GM23338 (cell line): ENCODE measurements around the gene KCNJ4. TPM values are rescaled to one million over a fixed set of nuclear protein-coding genes. Genes with fewer than 3 reads are reported as not detected.

ENCODE experiments used
- ATAC-seq: fragments of 200-7000 bp; cut with Tn5 transposase; 3 replicates; pipeline ENCODE4 v1.9.1; 2020
- DNase-seq: peaks from one replicate; pipeline ENCODE4 v3.0.0-alpha.2; 2015; ENCODE audit warnings: low spot score
- H2AFZ ChIP-seq: fragments of 200-600 bp; sonication (generic); 2 replicates; pipeline ENCODE4 v1.8.0; 2016; ENCODE audit warnings: antibody characterized with exemption, mild to moderate bottlenecking, moderate library complexity
- H3F3A ChIP-seq: fragments of 200-600 bp; sonication (generic); replicated peaks from 2 replicates; pipeline ENCODE4 v1.8.0; 2017; ENCODE audit warnings: antibody characterized with exemption, mixed run types, low read depth
- H3K27ac ChIP-seq: fragments of 200-600 bp; sonication (generic); 2 replicates; pipeline ENCODE4 v1.6.1; 2016; ENCODE audit warnings: low read depth
- H3K27me3 ChIP-seq: fragments of 200-600 bp; sonication (generic); 2 replicates; pipeline ENCODE4 v1.8.0; 2016; ENCODE audit warnings: mild to moderate bottlenecking, mixed run types, moderate library complexity; ENCODE audit not compliant: insufficient read depth
- H3K36me3 ChIP-seq: fragments of 200-600 bp; sonication (generic); 2 replicates; pipeline ENCODE4 v1.8.0; 2016; ENCODE audit warnings: mild to moderate bottlenecking; ENCODE audit not compliant: insufficient read depth
- H3K4me1 ChIP-seq: fragments of 200-600 bp; sonication (generic); 2 replicates; pipeline ENCODE4 v1.8.0; 2016; ENCODE audit warnings: mild to moderate bottlenecking, moderate library complexity; ENCODE audit not compliant: insufficient read depth
- H3K4me2 ChIP-seq: fragments of 200-600 bp; sonication (generic); 2 replicates; pipeline ENCODE4 v1.7.1; 2017; ENCODE audit warnings: mixed run types
- H3K4me3 ChIP-seq: fragments of 200-600 bp; sonication (generic); 2 replicates; pipeline ENCODE4 v1.6.1; 2016; ENCODE audit warnings: mixed run types
- H3K79me2 ChIP-seq: fragments of 200-600 bp; sonication (generic); replicated peaks from 2 replicates; pipeline ENCODE4 v1.8.0; 2017; ENCODE audit warnings: mild to moderate bottlenecking; ENCODE audit not compliant: insufficient read depth
- H3K9me2 ChIP-seq: fragments of 200-600 bp; sonication (generic); 2 replicates; pipeline ENCODE4 v1.8.0; 2017; ENCODE audit not compliant: insufficient read depth
- H4K20me1 ChIP-seq: fragments of 200-600 bp; sonication (generic); replicated peaks from 2 replicates; pipeline ENCODE4 v1.8.0; 2017; ENCODE audit warnings: mild to moderate bottlenecking; ENCODE audit not compliant: insufficient read depth
- H3K27ac Mint-ChIP-seq: 2 replicates; pipeline ENCODE4 v1.8.0; 2020; ENCODE audit warnings: inconsistent platforms, mild to moderate bottlenecking, moderate library complexity, mixed read lengths
- H3K27me3 Mint-ChIP-seq: 3 replicates; pipeline ENCODE4 v1.8.0; 2022; ENCODE audit warnings: low read depth, mild to moderate bottlenecking, moderate library complexity, mixed read lengths, inconsistent platforms; ENCODE audit not compliant: insufficient read depth, poor library complexity
- H3K36me3 Mint-ChIP-seq: 3 replicates; pipeline ENCODE4 v1.8.0; 2021; ENCODE audit warnings: low read depth, mild to moderate bottlenecking, inconsistent platforms, moderate library complexity, mixed read lengths
- H3K4me1 Mint-ChIP-seq: 3 replicates; pipeline ENCODE4 v1.8.0; 2020; ENCODE audit warnings: mild to moderate bottlenecking, inconsistent platforms, mixed read lengths
- H3K4me3 Mint-ChIP-seq: 3 replicates; pipeline ENCODE4 v1.8.0; 2021; ENCODE audit warnings: moderate library complexity, mild to moderate bottlenecking, inconsistent platforms, mixed read lengths
- H3K9me3 Mint-ChIP-seq: 3 replicates; pipeline ENCODE4 v1.8.0; 2020; ENCODE audit warnings: moderate library complexity, mild to moderate bottlenecking, inconsistent platforms, mixed read lengths
- CREB1 ChIP-seq: fragments of 250-450 bp; sonication (Bioruptor Pico); IDR thresholded peaks from 2 replicates; pipeline ENCODE4 v1.5.0; 2020; ENCODE audit warnings: low read depth, mild to moderate bottlenecking, moderate library complexity
- ETS1 ChIP-seq: IDR thresholded peaks from 2 replicates; pipeline ENCODE4 v1.6.1; 2016; ENCODE audit warnings: antibody characterized with exemption
- EZH2 ChIP-seq: fragments of 200-600 bp; sonication (generic); IDR thresholded peaks from one replicate; pipeline ENCODE4 v1.8.0; 2017; ENCODE audit warnings: antibody characterized with exemption, mild to moderate bottlenecking, low read depth; ENCODE audit not compliant: unreplicated experiment
- EZH2phosphoT487 ChIP-seq: fragments of 200-600 bp; sonication (generic); IDR thresholded peaks from one replicate; pipeline ENCODE4 v1.8.1; 2018; ENCODE audit warnings: antibody characterized with exemption; ENCODE audit not compliant: unreplicated experiment
- JUNB ChIP-seq: IDR thresholded peaks from one replicate; pipeline ENCODE4 v1.6.1; 2016; ENCODE audit warnings: antibody characterized with exemption; ENCODE audit not compliant: unreplicated experiment
- NANOG ChIP-seq: IDR thresholded peaks from 2 replicates; pipeline ENCODE4 v1.6.1; 2016; ENCODE audit warnings: antibody characterized with exemption, borderline replicate concordance
- POLR2AphosphoS5 ChIP-seq: IDR thresholded peaks from 2 replicates; pipeline ENCODE4 v1.6.1; 2016; ENCODE audit warnings: antibody characterized with exemption, low read depth
- STAT1 ChIP-seq: IDR thresholded peaks from one replicate; pipeline ENCODE4 v1.6.1; 2016; ENCODE audit warnings: antibody characterized with exemption; ENCODE audit not compliant: unreplicated experiment
- ZNF114 ChIP-seq: fragments of 250-450 bp; sonication (Bioruptor Pico); IDR thresholded peaks from 2 replicates; pipeline ENCODE4 v1.5.0; 2020; ENCODE audit warnings: mild to moderate bottlenecking, moderate library complexity
- ZNF331 ChIP-seq: fragments of 250-450 bp; sonication (Bioruptor Pico); IDR thresholded peaks from 2 replicates; pipeline ENCODE4 v1.5.0; 2020; ENCODE audit warnings: low read depth, mild to moderate bottlenecking, moderate library complexity
- ZNF462 ChIP-seq: fragments of 250-450 bp; sonication (Bioruptor Pico); IDR thresholded peaks from 2 replicates; pipeline ENCODE4 v1.5.0; 2020; ENCODE audit warnings: mild to moderate bottlenecking, moderate library complexity
- polyA plus RNA-seq: library from polyadenylated mRNA; unstranded; fragments of >200 nt; fragmentation: Nextera tagmentation; extraction: Ambion mirVana; gene quantifications from 2 replicates; pipeline ENCODE4 v1.2.1, GENCODE V29; 2016
- total RNA-seq: library from RNA; depleted of rRNA; stranded (reverse); fragments of >200 nt; shearing (Covaris generic); gene quantifications from 2 replicates; pipeline ENCODE4 v1.2.3, GENCODE V29; 2014
- TF ChIP-seq, protein P1 (sequence below), 2 experiments: fragments of 200-600 bp in 1 of 2; sonication (generic) in 1 of 2; conservative IDR thresholded peaks; 2 replicates each; pipeline versions ENCODE4 v1.5.1 to v1.6.1; 2016 to 2017; ENCODE audit warnings: antibody characterized with exemption in 2 of 2, low read depth in 2 of 2, mild to moderate bottlenecking in 2 of 2, moderate library complexity in 1 of 2
- TF ChIP-seq, protein P2 (sequence below): IDR thresholded peaks from one replicate; pipeline ENCODE4 v1.6.1; 2018; ENCODE audit warnings: antibody characterized with exemption; ENCODE audit not compliant: unreplicated experiment

KCNJ4 gene
- total and polyA plus RNA-seq, 2 experiments from 2014 or later, result 0.23 to 1.3 TPM

DNA sequence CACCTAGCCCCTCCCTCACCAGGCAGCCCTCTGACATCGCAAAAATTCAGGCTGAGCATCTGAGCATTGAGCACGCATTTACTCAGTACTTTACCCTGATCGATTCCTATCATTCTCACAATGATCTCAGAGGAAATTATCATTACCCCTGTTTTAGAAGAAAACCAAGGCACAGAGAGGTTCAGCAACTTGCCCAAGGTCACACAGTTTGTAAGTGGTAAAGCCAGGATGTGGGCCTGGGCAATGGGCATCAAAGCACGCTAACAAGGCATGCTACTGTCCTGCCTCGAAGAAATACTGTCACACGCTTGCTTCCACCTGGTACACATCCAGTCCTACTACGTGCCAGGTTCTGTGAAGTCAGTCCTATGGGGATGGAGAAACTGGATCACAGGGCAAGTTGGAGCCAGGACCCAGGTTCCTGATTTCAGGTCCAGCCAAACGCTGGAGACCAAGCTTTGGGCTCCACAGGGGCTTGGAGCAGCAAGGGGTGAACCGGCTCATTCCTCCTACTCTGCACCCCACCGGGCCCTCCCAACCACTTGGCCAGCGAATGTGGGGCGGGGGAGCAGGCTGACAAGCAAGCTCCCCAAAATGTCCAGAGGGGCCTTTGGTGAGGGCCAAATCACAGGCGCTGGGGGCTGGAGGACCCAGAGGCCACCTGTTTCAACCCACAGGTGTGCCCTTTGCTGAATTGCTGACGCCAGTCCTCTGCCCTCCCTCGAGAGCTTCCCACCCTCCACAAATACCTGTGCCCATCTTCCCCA lies 18.2 kb downstream of the KCNJ4 start:
- TF ChIP-seq CREB1 (CRISPR knock-in tag) (no peak), ZNF114 (CRISPR knock-in tag) (no peak), NANOG (no peak), EZH2 (no peak), ZNF331 (CRISPR knock-in tag) (no peak), POLR2AphosphoS5 (no peak), ZNF462 (CRISPR knock-in tag) (no peak), JUNB (no peak), STAT1 (no peak), EZH2phosphoT487 (no peak), ETS1 (no peak)
- TF ChIP-seq, protein P1, sequence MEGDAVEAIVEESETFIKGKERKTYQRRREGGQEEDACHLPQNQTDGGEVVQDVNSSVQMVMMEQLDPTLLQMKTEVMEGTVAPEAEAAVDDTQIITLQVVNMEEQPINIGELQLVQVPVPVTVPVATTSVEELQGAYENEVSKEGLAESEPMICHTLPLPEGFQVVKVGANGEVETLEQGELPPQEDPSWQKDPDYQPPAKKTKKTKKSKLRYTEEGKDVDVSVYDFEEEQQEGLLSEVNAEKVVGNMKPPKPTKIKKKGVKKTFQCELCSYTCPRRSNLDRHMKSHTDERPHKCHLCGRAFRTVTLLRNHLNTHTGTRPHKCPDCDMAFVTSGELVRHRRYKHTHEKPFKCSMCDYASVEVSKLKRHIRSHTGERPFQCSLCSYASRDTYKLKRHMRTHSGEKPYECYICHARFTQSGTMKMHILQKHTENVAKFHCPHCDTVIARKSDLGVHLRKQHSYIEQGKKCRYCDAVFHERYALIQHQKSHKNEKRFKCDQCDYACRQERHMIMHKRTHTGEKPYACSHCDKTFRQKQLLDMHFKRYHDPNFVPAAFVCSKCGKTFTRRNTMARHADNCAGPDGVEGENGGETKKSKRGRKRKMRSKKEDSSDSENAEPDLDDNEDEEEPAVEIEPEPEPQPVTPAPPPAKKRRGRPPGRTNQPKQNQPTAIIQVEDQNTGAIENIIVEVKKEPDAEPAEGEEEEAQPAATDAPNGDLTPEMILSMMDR (conservative IDR thresholded peaks at IDR 0.05; ENCODE audit: low read depth in 2 of 2), result no peak
- TF ChIP-seq, protein P2, sequence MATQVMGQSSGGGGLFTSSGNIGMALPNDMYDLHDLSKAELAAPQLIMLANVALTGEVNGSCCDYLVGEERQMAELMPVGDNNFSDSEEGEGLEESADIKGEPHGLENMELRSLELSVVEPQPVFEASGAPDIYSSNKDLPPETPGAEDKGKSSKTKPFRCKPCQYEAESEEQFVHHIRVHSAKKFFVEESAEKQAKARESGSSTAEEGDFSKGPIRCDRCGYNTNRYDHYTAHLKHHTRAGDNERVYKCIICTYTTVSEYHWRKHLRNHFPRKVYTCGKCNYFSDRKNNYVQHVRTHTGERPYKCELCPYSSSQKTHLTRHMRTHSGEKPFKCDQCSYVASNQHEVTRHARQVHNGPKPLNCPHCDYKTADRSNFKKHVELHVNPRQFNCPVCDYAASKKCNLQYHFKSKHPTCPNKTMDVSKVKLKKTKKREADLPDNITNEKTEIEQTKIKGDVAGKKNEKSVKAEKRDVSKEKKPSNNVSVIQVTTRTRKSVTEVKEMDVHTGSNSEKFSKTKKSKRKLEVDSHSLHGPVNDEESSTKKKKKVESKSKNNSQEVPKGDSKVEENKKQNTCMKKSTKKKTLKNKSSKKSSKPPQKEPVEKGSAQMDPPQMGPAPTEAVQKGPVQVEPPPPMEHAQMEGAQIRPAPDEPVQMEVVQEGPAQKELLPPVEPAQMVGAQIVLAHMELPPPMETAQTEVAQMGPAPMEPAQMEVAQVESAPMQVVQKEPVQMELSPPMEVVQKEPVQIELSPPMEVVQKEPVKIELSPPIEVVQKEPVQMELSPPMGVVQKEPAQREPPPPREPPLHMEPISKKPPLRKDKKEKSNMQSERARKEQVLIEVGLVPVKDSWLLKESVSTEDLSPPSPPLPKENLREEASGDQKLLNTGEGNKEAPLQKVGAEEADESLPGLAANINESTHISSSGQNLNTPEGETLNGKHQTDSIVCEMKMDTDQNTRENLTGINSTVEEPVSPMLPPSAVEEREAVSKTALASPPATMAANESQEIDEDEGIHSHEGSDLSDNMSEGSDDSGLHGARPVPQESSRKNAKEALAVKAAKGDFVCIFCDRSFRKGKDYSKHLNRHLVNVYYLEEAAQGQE, result no peak
- Histone ChIP-seq H3K9me2 (no peaks in the 10 kb centered on the region), H3K79me2 (no peaks in the 10 kb centered on the region), H3F3A (no peaks in the 10 kb centered on the region; the same call in 1 of the 2 replicates), H3K36me3 (no peaks in the 10 kb centered on the region), H2AFZ (no peak overlapping the region), H4K20me1 (no peaks in the 10 kb centered on the region), H3K4me2 (no peak overlapping the region), H3K4me3 (no peak overlapping the region), H3K4me1 (no peaks in the 10 kb centered on the region), H3K27me3 (no peaks in the 10 kb centered on the region), H3K27ac (no peak overlapping the region)
- no peak for DNase-seq
- Mint-ChIP-seq H3K4me1 (no peaks in the 10 kb centered on the region; the same call in 1 of the 3 replicates), H3K36me3 (no peaks in the 10 kb centered on the region), H3K4me3 (no peak overlapping the region), H3K27ac (no peak overlapping the region), H3K27me3 (peaks cover 15% of the 10 kb centered on the region), H3K9me3 (no peaks in the 10 kb centered on the region)
- no peak for ATAC-seq
